Nucleus accumbens (tissue), 56 donors: ENCODE results near the gene ARHGEF18.
"Not testable (repeated sequence)": the region's sequence is repeated elsewhere in the genome, so short reads cannot be mapped to it uniquely, and the experiment has no call there.

Experiments
- DNase-seq, 56 donors: peaks; one replicate each; lab custom pipeline; 2025; lab: John Stamatoyannopoulos, UW

ARHGEF18 gene

GRCh38 chr19:7346488-7346971 is 2.2 kb upstream of the ARHGEF18 start:
- no peak for DNase-seq

- DNase-seq, result not testable (repeated sequence)
Measured at GRCh38 chr19:7346997-7347396, 1.7 kb upstream of the ARHGEF18 start.

DNA sequence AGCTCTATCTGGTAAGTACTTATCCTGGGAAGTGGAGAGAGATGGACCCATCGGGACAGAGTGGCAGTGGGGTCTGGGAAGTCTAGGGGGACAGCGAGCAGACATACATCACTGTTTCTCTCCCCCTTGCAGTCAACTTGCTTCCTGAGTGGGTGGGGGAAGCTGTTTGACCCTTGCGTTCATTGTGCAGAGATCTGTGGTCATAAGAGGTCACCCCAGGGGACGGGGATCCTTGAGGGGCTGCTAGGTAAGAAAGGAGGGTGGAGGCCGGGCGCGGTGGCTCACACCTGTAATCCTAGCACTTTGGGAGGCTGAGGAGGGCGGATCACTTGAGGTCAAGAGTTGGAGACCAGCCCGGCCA is 474 bp downstream of the ARHGEF18 start:
- DNase-seq, result no peak

GRCh38 chr19:7349961-7350711 is 1.4 kb downstream of the ARHGEF18 start:
- no peak for DNase-seq

- DNase-seq, result no peak
Measured at GRCh38 chr19:7351861-7352260, 3.1 kb downstream of the ARHGEF18 start.

DNA sequence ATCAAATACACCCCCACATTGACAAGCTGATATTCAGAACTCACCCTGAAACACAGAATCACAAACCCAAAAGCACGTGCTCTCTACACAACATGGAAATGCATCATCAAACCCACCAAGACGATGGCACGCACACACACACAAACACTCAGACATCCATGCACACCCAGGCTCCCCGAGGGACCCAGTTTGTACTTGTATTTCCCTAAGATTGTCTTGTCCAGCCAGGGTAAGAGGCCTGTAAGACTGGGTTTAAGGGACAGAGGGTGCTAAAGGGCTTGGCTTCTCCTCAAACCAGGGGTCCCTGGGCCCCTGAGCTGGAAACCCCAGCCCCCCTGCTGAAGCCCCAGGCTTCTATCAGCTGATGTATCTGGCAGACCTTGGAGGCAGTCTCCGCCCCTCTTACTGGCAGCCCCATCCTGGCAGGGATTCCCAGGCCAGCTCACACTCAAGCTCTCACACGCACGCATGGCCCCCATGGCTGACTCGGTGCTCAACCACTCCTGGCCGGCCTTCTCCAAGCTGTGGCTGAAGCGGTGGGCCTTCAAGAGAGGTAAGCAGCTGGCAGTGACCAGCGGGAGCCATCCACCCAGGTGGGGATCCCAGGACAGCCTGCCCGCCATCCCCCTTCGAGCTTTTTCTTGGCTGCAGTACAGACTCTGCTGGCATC is 6.5 kb downstream of the ARHGEF18 start:
- DNase-seq, result no peak

DNA sequence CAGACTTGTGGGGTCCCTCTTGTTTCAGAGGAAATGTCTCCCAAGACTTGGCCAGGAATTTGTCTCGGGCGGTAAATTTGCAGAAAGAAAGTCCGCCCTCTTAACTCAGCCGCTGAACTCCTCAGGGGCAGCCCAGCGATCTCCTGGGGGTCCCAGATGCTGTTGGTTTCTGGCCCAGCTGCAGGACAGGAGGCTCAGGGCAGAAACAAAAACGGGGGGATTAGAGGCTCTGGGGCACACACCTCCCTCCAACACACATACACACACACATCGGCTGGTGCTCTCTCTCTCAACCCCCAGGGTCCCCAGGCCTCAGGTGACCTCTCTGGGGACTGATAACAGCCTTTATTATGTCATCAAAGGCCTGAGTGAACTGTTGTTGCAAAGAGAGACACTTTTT is 7.1 kb downstream of the ARHGEF18 start:
- DNase-seq, result no peak

DNA sequence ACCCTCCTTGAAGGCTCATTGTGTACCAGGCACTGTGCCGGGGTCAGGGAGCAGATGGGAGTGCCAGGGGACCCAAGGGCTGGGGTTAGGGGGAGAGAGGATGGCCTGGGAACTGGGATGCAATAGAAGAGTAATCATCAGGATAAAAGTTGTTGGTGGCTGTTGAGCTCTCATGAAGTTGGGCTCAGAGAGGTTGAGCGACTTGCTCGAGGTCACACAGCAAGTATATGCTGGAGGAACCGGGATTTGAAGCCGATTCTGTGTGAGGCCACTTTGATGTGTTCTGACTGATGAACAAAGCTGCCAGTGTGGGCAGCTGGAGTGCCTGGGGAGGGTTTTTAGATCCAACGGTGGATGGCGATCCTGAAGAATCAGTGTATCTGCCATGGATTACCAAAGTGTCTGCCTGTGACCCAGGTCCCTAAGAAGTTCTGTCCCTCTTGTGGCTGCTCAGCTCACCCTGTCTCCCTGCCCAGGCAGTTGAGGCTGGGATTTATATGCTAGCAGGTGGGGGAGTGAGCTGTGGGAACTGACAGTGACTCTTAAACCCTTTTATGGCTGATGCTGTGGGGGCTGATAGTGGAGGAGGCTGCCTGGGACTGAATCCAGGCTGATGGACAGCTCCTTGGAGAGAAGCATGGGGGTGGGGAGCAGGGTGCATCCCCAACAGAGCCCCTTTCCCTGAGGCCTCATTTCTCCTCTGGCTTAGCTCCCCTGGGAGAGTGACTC is 8.3 kb downstream of the ARHGEF18 start:
- DNase-seq, result peak in 15 of 56 donors; percentile 1 to 40 (median 9)

- no peak for DNase-seq
Measured at GRCh38 chr19:7358102-7358597, 9.4 kb downstream of the ARHGEF18 start.

DNA sequence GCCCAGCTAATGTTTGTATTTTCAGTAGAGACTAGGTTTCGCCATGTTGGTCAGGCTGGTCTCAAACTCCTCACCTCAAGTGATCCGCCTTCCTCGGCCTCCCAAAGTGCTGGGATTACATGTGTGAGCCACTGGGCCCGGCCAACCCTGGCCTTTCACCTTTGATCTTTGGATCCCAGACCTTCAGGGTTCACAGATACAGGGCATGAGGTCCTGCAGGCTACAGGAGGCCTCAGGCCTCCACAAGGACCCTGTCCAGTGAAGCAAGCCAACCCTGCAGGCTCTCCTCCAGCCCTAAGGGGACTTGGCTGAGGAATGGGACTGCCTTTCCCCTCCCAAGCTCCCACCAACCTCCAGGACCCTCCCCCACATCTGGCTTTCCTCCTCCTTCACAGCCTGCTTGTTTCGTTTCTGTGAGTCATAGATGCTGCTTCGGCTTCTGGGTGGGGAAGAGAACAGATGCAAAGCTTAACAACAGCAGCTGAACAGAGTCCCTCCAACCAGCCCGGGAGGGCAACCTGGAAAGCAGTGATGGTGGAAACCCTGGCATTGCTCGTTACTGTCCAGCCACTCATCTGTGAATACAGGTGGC is 11.8 kb downstream of the ARHGEF18 start:
- peak in 16 of 56 donors; percentile 3 to 50 (median 14) for DNase-seq

GRCh38 chr19:7363225-7363624 is 14.5 kb downstream of the ARHGEF18 start:
- DNase-seq, result no peak

- DNase-seq, result no peak
Measured at GRCh38 chr19:7366701-7367420, 18.1 kb downstream of the ARHGEF18 start.

- no peak for DNase-seq
Measured at GRCh38 chr19:7368456-7368855, 19.7 kb downstream of the ARHGEF18 start.

DNA sequence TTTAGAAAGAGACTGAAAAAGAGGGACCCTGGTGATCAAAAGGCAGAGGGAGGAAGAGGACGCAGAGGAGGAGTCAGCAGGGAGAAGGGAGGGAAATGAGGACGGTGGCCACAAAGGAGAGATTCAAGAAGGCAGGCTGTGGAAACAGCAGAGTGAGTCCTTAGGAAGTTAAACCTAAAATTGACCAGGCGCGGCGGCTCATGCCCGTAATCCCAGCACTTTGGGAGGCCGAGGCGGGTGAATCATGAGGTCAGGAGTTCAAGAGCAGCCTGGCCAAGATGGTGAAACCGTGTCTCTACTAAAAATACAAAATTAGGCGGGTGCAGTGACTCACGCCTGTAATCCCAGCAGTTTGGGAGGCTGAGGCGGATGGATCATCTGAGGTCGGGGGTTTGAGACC is 20.1 kb downstream of the ARHGEF18 start:
- not testable (repeated sequence) for DNase-seq

DNA sequence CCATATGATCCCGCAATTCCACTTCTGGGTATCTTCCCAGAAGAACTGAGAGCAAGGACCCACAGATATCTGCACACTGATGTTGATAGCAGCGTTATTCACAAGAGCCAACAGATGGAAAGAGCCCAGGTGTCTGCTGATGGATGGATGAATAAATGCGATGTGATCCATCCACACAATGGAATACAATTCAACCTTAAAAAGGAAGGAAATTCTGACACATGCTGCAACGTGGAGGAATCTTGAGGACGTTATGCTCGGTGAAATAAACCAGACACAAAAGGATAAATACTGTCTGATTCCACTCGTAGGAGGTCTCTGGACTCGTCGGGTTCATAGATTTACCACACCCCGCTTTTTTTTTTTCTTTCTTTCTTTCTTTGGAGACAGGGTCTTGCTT is 21.8 kb downstream of the ARHGEF18 start:
- no peak for DNase-seq

DNA sequence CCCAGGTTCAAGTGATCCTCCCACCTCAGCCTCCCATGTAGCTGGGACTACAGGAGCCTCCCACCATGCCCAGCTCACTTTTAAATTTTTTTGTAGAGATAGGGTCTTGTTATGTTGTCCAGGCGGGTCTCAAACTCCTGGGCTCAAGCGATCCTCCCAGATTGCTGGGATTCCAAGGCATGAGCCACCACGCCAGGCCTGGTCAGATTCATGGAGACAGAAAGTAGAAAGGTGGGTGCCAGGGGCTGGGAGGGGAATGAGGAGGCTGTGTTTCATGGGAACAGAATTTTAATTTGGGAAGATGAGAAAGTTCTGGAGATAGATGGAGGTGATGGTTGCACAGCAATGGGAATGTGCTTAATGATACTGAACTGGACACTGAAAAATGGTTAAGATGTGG is 22.3 kb downstream of the ARHGEF18 start:
- DNase-seq, result no peak

DNA sequence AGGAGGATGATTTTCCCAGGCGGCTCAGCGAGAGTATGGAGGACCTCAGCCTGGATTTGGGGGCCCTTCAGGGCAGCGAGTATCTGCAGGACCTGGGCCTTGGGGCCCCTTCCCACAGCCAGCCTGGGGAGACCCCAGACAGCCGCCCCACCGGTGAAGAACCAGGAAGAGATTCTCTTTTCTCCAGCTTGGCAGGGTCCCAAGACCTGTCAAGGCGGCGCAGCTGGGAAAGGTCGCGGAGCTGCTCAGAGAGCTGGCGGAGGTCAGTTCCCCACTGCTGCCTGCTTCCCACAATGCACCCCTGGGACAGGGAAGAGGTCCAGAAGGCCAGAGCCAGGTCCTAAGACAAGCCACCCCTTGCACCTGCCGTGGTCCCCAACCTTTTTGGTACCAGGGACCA is 24.1 kb downstream of the ARHGEF18 start:
- no peak for DNase-seq

DNA sequence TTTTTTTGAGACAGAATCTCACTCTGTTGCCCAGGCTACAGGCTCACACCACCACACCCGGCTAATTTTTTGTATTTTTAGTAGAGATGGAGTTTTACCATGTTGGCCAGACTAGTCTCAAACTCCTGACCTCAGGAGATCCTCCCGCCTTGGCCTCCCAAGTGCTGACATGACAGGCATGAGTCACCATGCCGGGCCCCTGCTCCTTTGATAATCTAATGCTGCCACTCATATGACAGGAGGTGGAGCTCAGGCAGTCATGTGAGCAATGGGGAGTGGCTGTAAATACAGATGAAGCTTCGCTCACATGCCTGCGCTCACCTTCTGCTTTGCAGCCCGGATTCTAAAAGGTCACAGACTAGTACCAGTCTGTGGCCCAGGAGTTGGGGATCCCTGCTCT is 25.1 kb downstream of the ARHGEF18 start:
- DNase-seq, result no peak

- DNase-seq, result no peak
Measured at GRCh38 chr19:7376151-7376852, 27.6 kb downstream of the ARHGEF18 start.

DNA sequence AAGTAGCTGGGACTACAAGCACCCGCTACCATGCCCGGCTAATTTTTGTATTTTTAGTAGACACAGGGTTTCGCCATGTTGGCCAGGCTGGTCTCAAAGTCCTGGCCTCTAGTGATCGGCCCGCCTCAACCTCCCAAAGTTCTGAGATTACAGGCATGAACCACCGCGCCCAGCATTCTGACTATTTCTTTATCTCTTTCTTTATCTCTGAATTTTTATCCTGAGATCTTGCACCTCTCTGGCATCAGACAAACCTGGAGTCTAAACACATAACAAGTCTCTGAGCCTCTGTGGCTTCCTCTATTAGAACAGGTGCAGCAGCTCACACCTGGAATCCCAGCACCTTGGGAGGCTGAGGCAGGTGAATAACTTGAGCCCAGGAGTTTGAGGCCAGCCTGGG is 28.5 kb downstream of the ARHGEF18 start:
- DNase-seq, result no peak
